Measurements from ENCODE around the gene ARHGDIA.

DNA sequence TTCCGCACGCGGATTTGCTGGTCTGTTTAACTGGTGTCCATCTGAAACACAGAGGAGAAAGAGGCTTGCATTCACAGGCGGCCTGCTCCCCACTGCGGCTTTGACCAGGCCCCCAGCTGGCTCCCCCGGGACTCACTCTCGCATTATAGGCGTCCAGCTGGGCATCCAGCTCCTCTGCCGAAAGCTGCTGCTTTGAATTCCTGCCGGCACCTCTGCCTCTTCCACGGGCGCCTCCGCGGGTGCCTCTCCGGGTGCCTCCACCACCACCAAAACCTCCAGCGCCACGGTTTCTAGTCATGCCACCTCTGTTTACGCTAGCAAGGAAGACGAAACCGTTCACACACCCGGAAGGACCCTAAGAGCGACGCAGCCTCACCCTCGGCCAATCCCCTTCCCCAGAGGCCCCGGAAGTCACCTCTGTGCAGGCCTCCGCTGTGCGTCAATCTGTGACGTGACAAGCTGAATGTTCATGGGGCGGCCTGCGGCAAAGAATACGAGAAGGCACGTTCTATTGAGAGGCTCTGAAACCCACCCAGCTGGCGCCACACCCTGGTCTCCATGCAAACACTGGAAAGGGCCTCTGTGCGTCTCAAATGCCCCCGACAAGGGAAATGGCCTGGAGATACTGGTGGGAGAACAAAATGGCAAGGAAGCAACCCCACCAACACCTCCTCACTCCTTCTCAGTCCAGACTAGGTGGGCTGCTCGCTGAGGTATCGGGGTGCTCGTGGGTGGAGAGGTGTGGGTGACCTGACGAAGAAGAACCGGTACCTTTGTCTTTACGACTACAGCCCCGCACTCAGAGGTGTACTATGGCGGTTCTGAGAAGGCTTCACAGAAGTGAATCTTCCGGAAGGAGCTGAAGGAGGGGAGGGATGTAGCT, 17.2 kb upstream of the ARHGDIA start:
- TF ChIP-seq, protein P1, sequence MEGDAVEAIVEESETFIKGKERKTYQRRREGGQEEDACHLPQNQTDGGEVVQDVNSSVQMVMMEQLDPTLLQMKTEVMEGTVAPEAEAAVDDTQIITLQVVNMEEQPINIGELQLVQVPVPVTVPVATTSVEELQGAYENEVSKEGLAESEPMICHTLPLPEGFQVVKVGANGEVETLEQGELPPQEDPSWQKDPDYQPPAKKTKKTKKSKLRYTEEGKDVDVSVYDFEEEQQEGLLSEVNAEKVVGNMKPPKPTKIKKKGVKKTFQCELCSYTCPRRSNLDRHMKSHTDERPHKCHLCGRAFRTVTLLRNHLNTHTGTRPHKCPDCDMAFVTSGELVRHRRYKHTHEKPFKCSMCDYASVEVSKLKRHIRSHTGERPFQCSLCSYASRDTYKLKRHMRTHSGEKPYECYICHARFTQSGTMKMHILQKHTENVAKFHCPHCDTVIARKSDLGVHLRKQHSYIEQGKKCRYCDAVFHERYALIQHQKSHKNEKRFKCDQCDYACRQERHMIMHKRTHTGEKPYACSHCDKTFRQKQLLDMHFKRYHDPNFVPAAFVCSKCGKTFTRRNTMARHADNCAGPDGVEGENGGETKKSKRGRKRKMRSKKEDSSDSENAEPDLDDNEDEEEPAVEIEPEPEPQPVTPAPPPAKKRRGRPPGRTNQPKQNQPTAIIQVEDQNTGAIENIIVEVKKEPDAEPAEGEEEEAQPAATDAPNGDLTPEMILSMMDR (IDR thresholded peaks at IDR 0.05) = no peak
- no peak for TF ChIP-seq POLR2A (IDR thresholded peaks at IDR 0.05)
- no peak for TF ChIP-seq EP300 (IDR thresholded peaks at IDR 0.05)
